Measurements from ENCODE around the gene GNA12. TPM values are rescaled to one million over a fixed set of nuclear protein-coding genes. Genes with fewer than 3 reads are reported as not detected.
"Not testable (repeated sequence)": the region's sequence is repeated elsewhere in the genome, so short reads cannot be mapped to it uniquely, and the experiment has no call there.

GNA12 gene
- total RNA-seq, 1 donor from 2014 or later, result 68.6 TPM

DNA sequence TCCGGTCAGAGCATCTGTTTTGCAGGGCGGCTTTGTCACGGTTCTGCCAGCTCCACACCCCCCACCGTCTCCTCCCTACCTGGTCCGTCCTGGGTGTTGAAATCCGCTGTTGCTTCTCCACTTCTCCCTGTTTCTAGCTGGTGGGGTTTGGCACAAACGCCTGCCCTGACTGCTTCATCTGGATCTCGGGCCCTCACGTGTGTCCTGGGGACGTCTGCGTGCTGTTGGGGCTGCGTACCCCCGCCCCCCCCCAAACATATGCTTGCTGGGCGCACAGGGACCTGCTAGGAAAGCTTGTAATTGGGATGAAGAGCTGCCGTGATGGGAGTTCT lies 144.9 kb downstream of the GNA12 start:
- TF ChIP-seq, protein P1, sequence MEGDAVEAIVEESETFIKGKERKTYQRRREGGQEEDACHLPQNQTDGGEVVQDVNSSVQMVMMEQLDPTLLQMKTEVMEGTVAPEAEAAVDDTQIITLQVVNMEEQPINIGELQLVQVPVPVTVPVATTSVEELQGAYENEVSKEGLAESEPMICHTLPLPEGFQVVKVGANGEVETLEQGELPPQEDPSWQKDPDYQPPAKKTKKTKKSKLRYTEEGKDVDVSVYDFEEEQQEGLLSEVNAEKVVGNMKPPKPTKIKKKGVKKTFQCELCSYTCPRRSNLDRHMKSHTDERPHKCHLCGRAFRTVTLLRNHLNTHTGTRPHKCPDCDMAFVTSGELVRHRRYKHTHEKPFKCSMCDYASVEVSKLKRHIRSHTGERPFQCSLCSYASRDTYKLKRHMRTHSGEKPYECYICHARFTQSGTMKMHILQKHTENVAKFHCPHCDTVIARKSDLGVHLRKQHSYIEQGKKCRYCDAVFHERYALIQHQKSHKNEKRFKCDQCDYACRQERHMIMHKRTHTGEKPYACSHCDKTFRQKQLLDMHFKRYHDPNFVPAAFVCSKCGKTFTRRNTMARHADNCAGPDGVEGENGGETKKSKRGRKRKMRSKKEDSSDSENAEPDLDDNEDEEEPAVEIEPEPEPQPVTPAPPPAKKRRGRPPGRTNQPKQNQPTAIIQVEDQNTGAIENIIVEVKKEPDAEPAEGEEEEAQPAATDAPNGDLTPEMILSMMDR (IDR thresholded peaks at IDR 0.05; ENCODE audit: unreplicated experiment), result no peak
- H3K27ac Mint-ChIP-seq, result no peak overlapping the region
- no peaks in the 10 kb centered on the region for H3K36me3 Mint-ChIP-seq (ENCODE audit: insufficient read depth)
- DNase-seq (ENCODE audit: low spot score, unreplicated experiment), result no peak
- no peaks in the 10 kb centered on the region for H3K4me1 Mint-ChIP-seq (ENCODE audit: low read depth)
- H3K27me3 Mint-ChIP-seq, result peaks cover 22% of the 10 kb centered on the region
- no peaks in the 10 kb centered on the region for H3K9me3 Mint-ChIP-seq (ENCODE audit: low read depth)
- H3K4me3 Mint-ChIP-seq (ENCODE audit: low read depth), result no peak overlapping the region

DNA sequence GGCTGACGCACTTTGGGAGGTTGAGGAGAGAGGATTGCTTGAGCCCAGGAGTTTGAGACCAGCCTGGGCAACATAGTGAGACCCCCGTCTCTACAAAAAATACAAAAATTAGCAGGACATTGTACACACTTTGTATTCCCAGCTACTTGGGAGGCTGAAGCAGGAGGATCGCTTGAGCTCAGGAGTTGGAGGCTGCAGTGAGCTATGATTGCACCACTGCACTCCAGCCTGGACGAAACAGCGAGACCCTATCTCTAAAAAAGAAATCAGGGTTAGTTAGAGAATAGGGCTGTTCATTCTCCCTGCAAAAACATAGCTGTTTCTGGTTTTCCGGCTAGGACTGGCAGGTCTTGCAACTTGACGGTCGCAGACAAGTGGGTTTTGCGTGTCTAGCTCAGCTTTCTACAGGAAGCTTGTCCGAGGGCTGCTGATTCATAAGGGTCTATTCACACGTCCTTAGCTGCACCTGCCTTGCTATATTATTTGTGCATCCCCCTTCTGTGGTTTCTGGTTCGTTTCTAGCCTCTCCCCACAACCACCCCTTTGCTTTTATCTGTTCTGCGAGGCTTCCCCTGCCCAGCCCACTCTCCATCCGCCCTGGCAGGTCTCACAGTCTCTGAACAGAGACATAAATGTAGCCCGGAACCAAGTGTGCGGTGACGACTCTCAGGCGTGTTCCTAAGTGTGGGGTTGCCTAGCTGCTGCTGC lies 145.4 kb downstream of the GNA12 start:
- H3K4me3 Mint-ChIP-seq (ENCODE audit: low read depth), result no peak overlapping the region
- peaks cover 21% of the 10 kb centered on the region for H3K27me3 Mint-ChIP-seq
- DNase-seq (ENCODE audit: low spot score, unreplicated experiment), result no peak
- H3K36me3 Mint-ChIP-seq (ENCODE audit: insufficient read depth), result no peaks in the 10 kb centered on the region
- no peaks in the 10 kb centered on the region for H3K4me1 Mint-ChIP-seq (ENCODE audit: low read depth)
- TF ChIP-seq, protein P1 (IDR thresholded peaks at IDR 0.05; ENCODE audit: unreplicated experiment), result no peak
- H3K27ac Mint-ChIP-seq, result no peak overlapping the region
- H3K9me3 Mint-ChIP-seq (ENCODE audit: low read depth), result no peaks in the 10 kb centered on the region

DNA sequence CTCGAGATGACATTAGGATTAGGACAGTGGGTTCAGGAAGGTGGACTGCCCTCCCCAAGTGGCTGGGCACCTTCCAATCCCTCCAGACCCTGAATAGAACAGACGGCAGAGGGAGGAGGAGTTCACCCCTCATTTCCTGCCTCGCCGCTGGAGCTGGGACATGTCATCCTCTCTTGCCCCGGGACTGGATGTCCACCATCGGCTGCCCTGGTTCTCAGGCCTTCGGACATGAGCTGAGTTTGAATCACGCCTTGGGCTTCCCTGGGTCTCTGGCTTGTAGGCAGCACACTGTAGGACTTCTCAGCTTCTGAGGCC lies 150.0 kb downstream of the GNA12 start:
- not testable (repeated sequence) for H3K9me3 Mint-ChIP-seq (ENCODE audit: low read depth); H3K36me3 Mint-ChIP-seq (ENCODE audit: insufficient read depth); H3K4me1 Mint-ChIP-seq (ENCODE audit: low read depth); H3K4me3 Mint-ChIP-seq (ENCODE audit: low read depth); H3K27ac Mint-ChIP-seq; DNase-seq (ENCODE audit: low spot score, unreplicated experiment)
- H3K27me3 Mint-ChIP-seq, result peaks cover 30% of the 10 kb centered on the region

DNA sequence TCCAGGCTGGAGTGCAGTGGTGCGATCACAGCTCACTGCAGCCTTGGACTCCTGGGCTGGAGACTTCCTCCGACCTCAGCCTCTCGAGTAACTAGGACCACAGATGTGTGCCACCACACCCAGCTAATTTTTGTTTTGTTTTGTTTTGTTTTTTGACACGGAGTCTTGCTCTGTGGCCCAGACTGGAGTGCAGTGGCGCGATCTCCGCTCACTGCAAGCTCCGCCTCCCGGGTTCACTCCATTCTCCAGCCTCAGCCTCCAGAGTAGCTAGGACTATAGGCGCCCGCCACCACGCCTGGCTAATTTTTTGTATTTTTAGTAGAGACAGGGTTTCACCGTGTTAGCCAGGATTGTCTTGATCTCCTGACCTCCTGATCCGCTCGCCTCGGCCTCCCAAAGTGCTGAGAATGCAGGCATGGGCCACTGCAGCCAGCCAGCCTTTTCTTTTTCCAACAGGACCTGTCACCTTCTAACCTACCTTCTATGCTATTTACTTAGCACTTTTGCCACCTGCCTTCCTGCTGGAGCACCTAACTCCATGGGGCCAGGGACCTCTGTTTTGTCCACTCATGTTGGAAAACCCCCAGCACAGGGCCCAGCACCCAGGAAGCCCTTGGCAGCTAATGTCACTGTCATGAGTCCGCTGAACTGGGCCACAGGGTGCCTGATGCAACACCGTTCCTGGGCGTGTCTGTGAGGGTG lies 150.5 kb downstream of the GNA12 start:
- H3K27ac Mint-ChIP-seq; H3K4me3 Mint-ChIP-seq (ENCODE audit: low read depth); H3K4me1 Mint-ChIP-seq (ENCODE audit: low read depth); DNase-seq (ENCODE audit: low spot score, unreplicated experiment); H3K9me3 Mint-ChIP-seq (ENCODE audit: low read depth); H3K36me3 Mint-ChIP-seq (ENCODE audit: insufficient read depth): not testable (repeated sequence)
- peaks cover 30% of the 10 kb centered on the region for H3K27me3 Mint-ChIP-seq

DNA sequence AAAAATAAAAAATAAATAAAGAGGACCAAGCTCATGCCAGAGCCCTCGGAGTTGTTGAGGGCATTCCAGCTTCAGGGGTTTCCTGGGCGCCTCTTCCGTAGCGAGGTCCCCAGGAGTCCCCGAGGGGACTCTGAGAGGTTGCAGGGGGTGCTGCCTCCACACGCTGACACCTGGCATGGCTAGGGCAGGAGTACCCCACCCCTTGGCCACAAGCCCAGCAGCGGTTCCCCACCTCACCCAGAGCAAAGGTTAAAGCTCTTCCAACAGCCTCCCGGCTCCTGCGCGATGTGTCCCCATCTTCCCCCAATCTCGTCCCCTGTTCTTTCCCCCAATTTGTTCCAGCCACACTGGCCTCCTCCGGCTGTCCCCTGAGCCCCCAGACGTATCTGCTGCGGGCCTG lies 151.6 kb downstream of the GNA12 start:
- TF ChIP-seq, protein P1 (IDR thresholded peaks at IDR 0.05; ENCODE audit: unreplicated experiment), result no peak
- Mint-ChIP-seq H3K27me3 (peaks cover 34% of the 10 kb centered on the region), H3K27ac (no peak overlapping the region), H3K9me3 (ENCODE audit: low read depth) (no peaks in the 10 kb centered on the region), H3K36me3 (ENCODE audit: insufficient read depth) (no peaks in the 10 kb centered on the region), H3K4me3 (ENCODE audit: low read depth) (no peak overlapping the region), H3K4me1 (ENCODE audit: low read depth) (no peaks in the 10 kb centered on the region)
- no peak for DNase-seq (ENCODE audit: low spot score, unreplicated experiment)

DNA sequence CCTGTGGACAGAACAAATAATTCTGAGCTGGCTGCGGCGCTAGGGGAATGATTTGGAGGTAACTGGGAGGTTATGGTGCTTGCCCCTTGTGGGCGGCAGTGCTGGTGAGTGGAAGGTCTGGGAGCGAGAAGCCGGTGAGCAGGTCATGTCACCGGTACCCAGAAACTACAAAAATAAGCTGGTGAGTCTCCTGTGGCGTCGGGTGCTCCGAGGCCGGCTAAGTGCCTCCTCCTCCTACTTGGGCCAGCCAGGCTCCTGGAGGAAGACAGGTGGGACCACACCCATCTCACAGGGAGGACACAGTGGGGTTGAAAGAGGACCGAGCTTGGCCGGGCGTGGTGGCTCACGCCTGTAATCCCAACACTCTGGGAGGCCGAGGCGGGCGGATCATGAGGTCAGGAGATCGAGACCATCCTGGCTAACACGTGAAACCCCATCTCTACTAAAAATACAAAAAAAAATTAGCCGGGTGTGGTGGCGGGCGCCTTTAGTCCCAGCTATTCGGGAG lies 152.1 kb downstream of the GNA12 start:
- not testable (repeated sequence) for H3K9me3 Mint-ChIP-seq (ENCODE audit: low read depth); H3K4me1 Mint-ChIP-seq (ENCODE audit: low read depth); H3K27ac Mint-ChIP-seq; H3K36me3 Mint-ChIP-seq (ENCODE audit: insufficient read depth); H3K4me3 Mint-ChIP-seq (ENCODE audit: low read depth); DNase-seq (ENCODE audit: low spot score, unreplicated experiment)
- peaks cover 39% of the 10 kb centered on the region for H3K27me3 Mint-ChIP-seq

Measured in progenitor cell of endocrine pancreas (in vitro differentiated cells).